BLaER1 treated with 17β-estradiol and CSF1 and Interleukin-3, amounts not matched to agents 10 nM and 100 nM (cell line): ENCODE data around the gene KHNYN.

Experiments
- H3K27ac ChIP-seq, 11 experiments: shearing (Covaris generic); formaldehyde crosslinking; 2 replicates each; pipeline ENCODE4 v1.8.1; 2022
- H3K27me3 ChIP-seq, 11 experiments: shearing (Covaris generic); formaldehyde crosslinking; 2 replicates each; pipeline ENCODE4 v1.8.1; 2022
- H3K36me3 ChIP-seq, 11 experiments: shearing (Covaris generic); formaldehyde crosslinking; 2 replicates each; pipeline ENCODE4 v1.8.1; 2022
- H3K4me1 ChIP-seq, 10 experiments: shearing (Covaris generic); formaldehyde crosslinking; 2 replicates each; pipeline ENCODE4 v1.8.1; 2022
- H3K4me2 ChIP-seq, 11 experiments: shearing (Covaris generic); formaldehyde crosslinking; 2 replicates each; pipeline ENCODE4 v1.8.1; 2022
- H3K4me3 ChIP-seq, 10 experiments: shearing (Covaris generic); formaldehyde crosslinking; 2 replicates each; pipeline ENCODE4 v1.8.1; 2022
- H3K9ac ChIP-seq, 11 experiments: shearing (Covaris generic); formaldehyde crosslinking; 2 replicates each; pipeline ENCODE4 v1.8.1; 2022
- H3K9me3 ChIP-seq, 11 experiments: shearing (Covaris generic); formaldehyde crosslinking; replicated peaks in 1 of 11; 2 replicates each; pipeline ENCODE4 v1.8.1; 2022
- H4K20me1 ChIP-seq, 11 experiments: shearing (Covaris generic); formaldehyde crosslinking; 2 replicates each; pipeline ENCODE4 v1.8.1; 2022
- Cebpa-rat ChIP-seq, 11 experiments: shearing (Covaris generic); IDR thresholded peaks; 2 replicates each; pipeline ENCODE4 v1.8.1; 2022

Gene KHNYN

DNA sequence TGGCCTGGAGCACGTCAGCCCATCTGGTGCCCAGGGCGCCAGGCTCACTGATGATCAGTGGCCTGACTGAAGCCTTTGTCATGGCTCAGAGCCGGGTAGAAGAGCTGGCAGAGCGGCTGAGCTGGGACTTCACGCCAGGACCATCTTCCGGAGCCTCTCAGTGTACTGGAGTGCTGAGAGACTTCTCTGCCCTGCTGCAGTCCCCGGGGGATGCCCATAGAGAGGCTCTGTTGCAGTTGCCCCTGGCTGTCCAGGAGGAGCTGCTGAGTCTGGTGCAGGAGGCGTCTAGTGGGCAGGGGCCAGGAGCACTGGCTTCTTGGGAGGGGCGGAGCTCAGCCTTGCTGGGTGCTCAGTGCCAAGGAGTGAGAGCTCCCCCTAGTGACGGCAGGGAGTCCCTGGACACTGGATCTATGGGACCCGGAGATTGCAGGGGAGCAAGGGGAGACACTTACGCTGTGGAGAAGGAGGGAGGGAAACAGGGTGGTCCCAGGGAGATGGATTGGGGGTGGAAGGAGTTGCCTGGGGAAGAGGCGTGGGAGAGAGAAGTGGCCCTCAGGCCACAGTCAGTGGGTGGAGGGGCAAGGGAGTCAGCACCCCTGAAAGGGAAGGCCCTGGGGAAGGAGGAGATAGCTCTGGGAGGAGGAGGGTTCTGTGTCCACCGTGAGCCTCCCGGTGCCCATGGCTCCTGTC lies 2.0 kb downstream of the KHNYN start:
- Histone ChIP-seq H3K4me3 (peak overlapping the region; percentile 78 to 91 (median 84)), H3K36me3 (peaks cover 22 to 44% (median 34%) of the 10 kb centered on the region in 11 experiments), H3K9ac (peak overlapping the region; percentile 94 to 99 (median 97); a peak in 21 of 22 replicates), H3K9me3 (no peaks in the 10 kb centered on the region), H3K4me2 (peak overlapping the region; percentile 88 to 99 (median 98)), H3K27me3 (no peaks in the 10 kb centered on the region), H3K4me1 (peaks cover 68 to 93% (median 88%) of the 10 kb centered on the region in 10 experiments), H3K27ac (peak overlapping the region in 10 of 11 experiments; percentile 96 to 99 (median 98); a peak in 20 of 22 replicates), H4K20me1 (peaks cover 4 to 42% (median 21%) of the 10 kb centered on the region in 11 experiments; a peak in 15 of 22 replicates)
- TF ChIP-seq Cebpa-rat (IDR thresholded peaks at IDR 0.05) = no peak

DNA sequence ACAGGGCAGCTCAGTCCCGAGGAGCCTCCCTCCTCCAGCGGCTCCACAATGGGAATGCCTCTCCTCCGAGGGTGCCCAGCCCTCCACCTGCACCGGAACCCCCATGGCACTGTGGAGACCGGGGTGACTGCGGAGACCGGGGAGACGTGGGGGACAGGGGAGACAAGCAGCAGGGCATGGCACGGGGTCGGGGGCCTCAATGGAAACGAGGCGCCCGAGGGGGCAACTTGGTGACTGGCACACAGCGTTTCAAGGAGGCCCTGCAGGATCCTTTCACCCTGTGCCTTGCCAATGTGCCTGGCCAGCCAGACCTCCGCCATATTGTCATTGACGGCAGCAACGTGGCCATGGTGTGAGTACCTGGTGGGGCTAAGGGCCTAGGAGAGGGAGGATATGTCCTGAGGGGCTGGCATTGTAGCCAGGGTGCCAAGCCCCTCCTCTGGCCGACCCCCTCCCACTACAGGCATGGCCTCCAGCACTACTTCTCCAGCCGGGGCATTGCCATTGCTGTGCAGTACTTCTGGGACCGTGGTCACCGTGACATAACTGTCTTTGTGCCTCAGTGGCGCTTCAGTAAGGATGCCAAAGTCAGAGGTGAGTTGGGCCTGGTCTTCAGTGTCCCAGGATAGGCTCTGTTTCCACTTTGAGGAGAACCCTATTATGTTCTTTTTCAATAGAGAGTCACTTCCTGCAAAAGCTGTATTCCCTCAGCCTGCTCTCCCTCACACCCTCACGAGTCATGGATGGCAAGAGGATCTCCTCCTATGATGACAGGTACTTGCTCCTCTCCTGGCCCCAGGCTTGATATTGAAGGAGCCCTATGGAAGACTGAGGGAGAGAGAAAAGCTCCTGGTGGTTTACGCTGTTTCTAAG lies 2.7 kb downstream of the KHNYN start:
- H3K27me3 ChIP-seq = no peaks in the 10 kb centered on the region
- H4K20me1 ChIP-seq = peaks cover 4 to 44% (median 21%) of the 10 kb centered on the region in 11 experiments; a peak in 15 of 22 replicates
- peak overlapping the region; percentile 88 to 99 (median 98) for H3K4me2 ChIP-seq
- no peaks in the 10 kb centered on the region for H3K9me3 ChIP-seq
- peaks cover 76 to 93% (median 89%) of the 10 kb centered on the region in 10 experiments for H3K4me1 ChIP-seq
- H3K36me3 ChIP-seq = peaks cover 22 to 51% (median 40%) of the 10 kb centered on the region in 11 experiments
- H3K4me3 ChIP-seq = peak overlapping the region in 8 of 10 experiments; percentile 12 to 91 (median 84); a peak in 13 of 20 replicates
- H3K27ac ChIP-seq = peak overlapping the region in 7 of 11 experiments; percentile 12 to 98 (median 41); a peak in 10 of 22 replicates
- no peak for TF ChIP-seq Cebpa-rat (IDR thresholded peaks at IDR 0.05)
- peak overlapping the region; percentile 38 to 99 (median 95); a peak in 18 of 22 replicates for H3K9ac ChIP-seq

DNA sequence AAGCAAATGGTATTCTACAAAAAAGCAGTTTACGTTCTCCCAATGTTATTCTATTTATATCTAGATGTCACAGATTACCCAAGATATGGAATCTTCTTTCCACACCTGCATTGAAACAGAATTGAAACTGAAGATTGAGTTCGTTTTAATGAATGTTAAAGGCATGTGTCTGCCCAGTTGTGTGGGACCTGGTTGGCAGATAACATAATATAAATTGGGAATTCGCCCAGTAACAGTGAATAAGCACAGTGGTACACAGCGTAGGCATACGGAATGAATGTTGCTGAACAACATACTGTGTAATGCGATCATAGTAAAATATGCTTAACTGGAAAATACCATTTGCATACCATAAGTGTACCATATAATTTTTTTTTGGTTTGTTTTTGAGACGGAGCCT lies 4.3 kb downstream of the KHNYN start:
- Histone ChIP-seq H3K4me3 (no peak overlapping the region), H3K9me3 (no peaks in the 10 kb centered on the region), H3K4me1 (peaks cover 73 to 93% (median 89%) of the 10 kb centered on the region in 10 experiments), H4K20me1 (peaks cover 4 to 53% (median 21%) of the 10 kb centered on the region in 11 experiments; a peak in 15 of 22 replicates), H3K36me3 (peaks cover 35 to 66% (median 55%) of the 10 kb centered on the region in 11 experiments), H3K9ac (0 out of 22 replicates have a peak overlapping the region, but pooled peaks of 2 of the 11 experiments have one; percentile 51 to 89), H3K27me3 (no peaks in the 10 kb centered on the region), H3K27ac (peak overlapping the region in 4 of 11 experiments; percentile 18 to 97 (median 94); a peak in 4 of 22 replicates), H3K4me2 (peak overlapping the region in 6 of 11 experiments; percentile 94 to 99 (median 97); a peak in 11 of 22 replicates)
- no peak for TF ChIP-seq Cebpa-rat (IDR thresholded peaks at IDR 0.05)

- Histone ChIP-seq H3K27me3 (no peaks in the 10 kb centered on the region), H3K9ac (peak overlapping the region in 6 of 11 experiments; percentile 31 to 91 (median 86); a peak in 7 of 22 replicates), H3K36me3 (peaks cover 41 to 73% (median 61%) of the 10 kb centered on the region in 11 experiments), H3K4me3 (no peak overlapping the region), H3K4me1 (peaks cover 73 to 93% (median 90%) of the 10 kb centered on the region in 10 experiments), H3K9me3 (no peaks in the 10 kb centered on the region), H3K27ac (peak overlapping the region in 8 of 11 experiments; percentile 5 to 97 (median 92); a peak in 15 of 22 replicates), H4K20me1 (peaks cover 4 to 58% (median 21%) of the 10 kb centered on the region in 11 experiments; a peak in 15 of 22 replicates), H3K4me2 (peak overlapping the region in 10 of 11 experiments; percentile 7 to 99 (median 97); a peak in 19 of 22 replicates)
- TF ChIP-seq Cebpa-rat (IDR thresholded peaks at IDR 0.05) = no peak
Measured at GRCh38 chr14:24434676-24435075, 4.9 kb downstream of the KHNYN start.

DNA sequence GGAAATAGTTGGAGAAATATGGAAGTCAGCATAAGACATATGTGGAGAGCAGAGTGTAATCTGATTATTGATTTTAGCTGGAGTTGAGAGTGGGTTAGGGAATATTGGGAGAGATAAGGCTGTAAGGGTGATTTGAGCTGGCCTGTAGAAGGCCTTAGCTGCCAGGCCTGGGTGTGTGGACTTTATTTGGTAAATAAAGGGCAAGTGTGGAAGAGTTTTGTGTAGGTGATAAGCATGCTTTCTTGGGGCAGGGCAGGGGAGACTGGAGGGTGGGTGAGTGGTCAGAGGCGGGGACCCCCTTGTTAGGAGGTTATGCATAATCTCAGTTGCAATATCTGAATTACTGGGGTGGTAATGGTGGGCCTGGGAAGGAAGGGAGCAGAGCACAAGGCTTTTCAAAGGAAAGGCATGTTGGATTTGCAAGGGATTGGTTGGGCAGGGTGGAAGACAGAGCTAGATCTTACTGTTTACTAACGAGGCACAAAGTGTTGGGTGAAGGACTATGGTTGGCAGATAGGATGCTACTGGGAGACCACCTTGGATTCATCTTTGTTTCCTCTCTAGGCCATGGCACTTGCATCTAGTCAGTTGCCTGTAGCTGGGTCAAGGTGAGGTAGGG lies 5.5 kb downstream of the KHNYN start:
- no peak for TF ChIP-seq Cebpa-rat (IDR thresholded peaks at IDR 0.05)
- no peaks in the 10 kb centered on the region for H3K27me3 ChIP-seq
- H4K20me1 ChIP-seq = peaks cover 4 to 63% (median 23%) of the 10 kb centered on the region in 11 experiments; a peak in 15 of 22 replicates
- H3K4me2 ChIP-seq = peak overlapping the region in 9 of 11 experiments; percentile 93 to 99 (median 98); a peak in 19 of 22 replicates
- H3K4me1 ChIP-seq = peaks cover 78 to 99% (median 96%) of the 10 kb centered on the region in 10 experiments
- peak overlapping the region in 4 of 10 experiments; percentile 5 to 63 (median 60); a peak in 1 of 20 replicates for H3K4me3 ChIP-seq
- H3K9me3 ChIP-seq = no peaks in the 10 kb centered on the region
- H3K36me3 ChIP-seq = peaks cover 48 to 79% (median 68%) of the 10 kb centered on the region in 11 experiments
- peak overlapping the region in 10 of 11 experiments; percentile 1 to 91 (median 84); a peak in 14 of 22 replicates for H3K9ac ChIP-seq
- peak overlapping the region in 9 of 11 experiments; percentile 81 to 97 (median 92); a peak in 18 of 22 replicates for H3K27ac ChIP-seq

DNA sequence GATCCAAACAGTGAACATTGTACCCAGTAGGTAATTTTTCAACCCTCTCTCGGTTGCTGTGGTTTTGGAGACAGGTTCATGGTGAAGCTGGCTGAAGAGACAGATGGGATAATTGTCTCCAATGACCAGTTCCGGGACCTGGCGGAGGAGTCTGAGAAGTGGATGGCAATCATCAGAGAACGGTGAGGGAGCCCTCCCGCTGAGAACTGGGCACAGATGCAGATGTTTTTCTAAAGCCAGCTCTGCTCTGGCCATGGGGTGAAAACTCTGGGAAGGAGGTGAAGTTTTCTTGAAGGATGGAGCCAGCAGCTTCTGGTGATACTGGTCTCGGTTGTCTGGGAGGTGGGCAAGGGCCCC lies 6.2 kb downstream of the KHNYN start:
- peak overlapping the region; percentile 32 to 91 (median 83); a peak in 19 of 22 replicates for H3K9ac ChIP-seq
- H3K4me3 ChIP-seq = peak overlapping the region in 8 of 10 experiments; percentile 55 to 69 (median 62); a peak in 14 of 20 replicates
- H3K36me3 ChIP-seq = peaks cover 54 to 86% (median 74%) of the 10 kb centered on the region in 11 experiments
- H4K20me1 ChIP-seq = peaks cover 4 to 69% (median 24%) of the 10 kb centered on the region in 11 experiments; a peak in 15 of 22 replicates
- no peak for TF ChIP-seq Cebpa-rat (IDR thresholded peaks at IDR 0.05)
- no peaks in the 10 kb centered on the region for H3K9me3 ChIP-seq
- H3K4me2 ChIP-seq = peak overlapping the region; percentile 70 to 99 (median 96)
- H3K27ac ChIP-seq = peak overlapping the region in 10 of 11 experiments; percentile 41 to 97 (median 91); a peak in 20 of 22 replicates
- peaks cover 84 to 100% (median 99%) of the 10 kb centered on the region in 10 experiments for H3K4me1 ChIP-seq
- no peaks in the 10 kb centered on the region for H3K27me3 ChIP-seq

DNA sequence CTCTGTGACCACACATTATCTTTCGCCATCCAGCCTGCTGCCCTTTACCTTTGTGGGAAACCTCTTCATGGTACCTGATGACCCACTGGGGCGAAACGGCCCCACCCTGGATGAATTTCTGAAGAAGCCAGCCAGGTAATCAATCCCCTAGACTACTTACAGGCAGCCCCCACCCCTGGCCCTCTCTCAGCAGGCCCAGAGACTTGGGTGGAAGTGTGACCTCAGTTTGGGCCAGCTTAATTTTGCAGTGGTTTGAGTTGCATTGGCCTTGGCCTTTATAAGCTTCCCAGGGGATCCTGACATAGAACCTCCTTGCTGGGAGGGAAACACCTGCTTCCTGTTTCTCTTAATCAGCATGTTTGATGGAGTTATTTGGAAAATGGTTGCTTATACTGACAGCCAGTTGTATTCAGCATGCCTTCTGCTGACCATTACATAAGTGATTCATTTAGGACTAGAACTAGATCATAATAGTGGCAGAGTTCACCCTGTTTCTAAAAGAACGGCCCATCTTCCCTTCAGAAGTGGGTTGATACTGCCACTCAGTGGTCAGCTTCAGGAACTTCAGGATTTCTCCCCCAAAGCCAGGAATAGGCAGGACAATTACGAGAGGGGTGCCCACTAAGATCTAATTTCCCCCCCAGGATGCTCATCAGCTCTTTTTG lies 6.7 kb downstream of the KHNYN start:
- peaks cover 55 to 86% (median 78%) of the 10 kb centered on the region in 11 experiments for H3K36me3 ChIP-seq
- H3K4me1 ChIP-seq = peaks cover 84 to 100% (median 99%) of the 10 kb centered on the region in 10 experiments
- H3K4me3 ChIP-seq = peak overlapping the region in 9 of 10 experiments; percentile 30 to 69 (median 61); a peak in 18 of 20 replicates
- H3K4me2 ChIP-seq = peak overlapping the region; percentile 70 to 99 (median 96)
- peak overlapping the region; percentile 64 to 91 (median 83) for H3K9ac ChIP-seq
- no peaks in the 10 kb centered on the region for H3K27me3 ChIP-seq
- H3K9me3 ChIP-seq = no peaks in the 10 kb centered on the region
- H4K20me1 ChIP-seq = peaks cover 4 to 67% (median 19%) of the 10 kb centered on the region in 11 experiments; a peak in 15 of 22 replicates
- H3K27ac ChIP-seq = peak overlapping the region; percentile 44 to 97 (median 90); a peak in 20 of 22 replicates
- TF ChIP-seq Cebpa-rat (IDR thresholded peaks at IDR 0.05) = peak in 5 of 11 experiments; percentile 39 to 92 (median 64); a peak in 8 of 22 replicates
